Left hindlimb (tissue), 1 donor: ENCODE measurements around the gene RPE65.
"Not testable (repeated sequence)": the region's sequence is repeated elsewhere in the genome, so short reads cannot be mapped to it uniquely, and the experiment has no call there.

Source experiments
- DNase-seq: peaks from one replicate; pipeline ENCODE4 v3.0.0-alpha.2; 2018

The RPE65 gene

DNA sequence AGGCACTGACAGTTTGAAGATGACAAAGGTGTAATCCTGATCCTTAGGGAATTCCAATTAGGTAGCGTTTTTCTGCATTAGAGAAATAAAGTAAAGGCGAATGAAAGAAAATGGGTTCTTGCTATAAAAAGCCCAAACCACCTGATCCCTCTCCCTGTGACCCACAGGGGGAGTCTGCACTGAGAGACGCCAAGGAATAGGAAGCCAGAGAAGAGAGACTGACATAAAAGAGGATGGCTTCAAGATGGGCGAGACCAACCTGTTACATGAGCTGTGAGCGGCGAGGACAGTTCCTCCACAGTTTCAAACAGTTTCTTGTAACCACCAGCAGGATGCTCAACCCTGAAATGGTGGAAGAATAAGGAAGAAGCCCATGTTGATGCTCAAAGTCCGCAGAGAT lies 1.4 kb downstream of the RPE65 start:
- no peak for DNase-seq

- no peak for DNase-seq
Measured at GRCh38 chr1:68445709-68446108, 4.0 kb downstream of the RPE65 start.

GRCh38 chr1:68442822-68443556 lies 6.8 kb downstream of the RPE65 start:
- no peak for DNase-seq

GRCh38 chr1:68442006-68442405 lies 7.7 kb downstream of the RPE65 start:
- no peak for DNase-seq

GRCh38 chr1:68438310-68438709 lies 11.4 kb downstream of the RPE65 start:
- DNase-seq = no peak

DNA sequence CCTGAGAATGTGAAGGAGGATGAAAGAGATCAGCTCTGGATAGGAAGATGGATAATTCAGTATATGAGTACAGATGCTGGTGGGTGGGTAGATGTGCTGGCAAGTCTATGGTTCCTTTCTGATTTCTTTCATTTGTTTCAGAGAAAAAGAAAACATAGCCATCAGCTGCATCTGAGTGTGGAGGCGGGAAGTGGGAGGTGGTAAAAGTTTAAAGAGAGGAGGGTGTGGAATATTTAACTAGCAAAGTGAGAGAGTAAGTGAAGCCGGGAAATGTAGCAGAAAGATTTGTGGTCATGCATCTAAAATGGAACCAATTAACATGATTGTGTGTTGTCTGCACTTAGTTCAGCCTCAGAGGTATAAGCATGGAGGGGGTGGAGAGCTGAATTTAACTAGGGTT lies 16.4 kb downstream of the RPE65 start:
- DNase-seq = no peak

- no peak for DNase-seq
Measured at GRCh38 chr1:68431076-68431475, 18.7 kb downstream of the RPE65 start.

DNA sequence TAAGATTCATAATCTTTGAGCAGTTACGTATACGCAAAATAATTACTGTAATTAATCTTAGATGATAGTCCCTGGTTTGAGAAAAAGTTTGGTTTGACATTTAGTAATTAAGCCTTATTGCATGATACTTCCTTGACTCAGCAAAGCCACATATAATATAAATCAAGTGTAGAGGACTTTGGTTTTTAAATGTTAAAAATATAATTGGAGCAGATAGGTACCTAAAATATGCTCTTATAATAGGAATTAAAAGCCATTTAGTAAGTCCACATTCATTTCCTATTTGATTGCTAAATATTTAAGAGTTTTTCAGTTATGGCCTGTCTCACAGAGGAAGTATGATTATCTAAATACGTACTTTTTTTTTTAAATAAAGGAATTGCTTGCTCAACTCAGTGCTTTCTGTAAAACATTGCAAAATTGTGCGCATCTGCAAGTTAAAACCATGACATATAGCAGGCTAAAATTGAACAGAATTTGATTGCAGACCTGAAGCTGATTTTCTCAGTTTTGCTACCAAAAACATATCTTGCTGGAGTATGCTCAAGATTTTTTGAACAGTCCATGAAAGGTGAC lies 20.4 kb downstream of the RPE65 start:
- no peak for DNase-seq

DNA sequence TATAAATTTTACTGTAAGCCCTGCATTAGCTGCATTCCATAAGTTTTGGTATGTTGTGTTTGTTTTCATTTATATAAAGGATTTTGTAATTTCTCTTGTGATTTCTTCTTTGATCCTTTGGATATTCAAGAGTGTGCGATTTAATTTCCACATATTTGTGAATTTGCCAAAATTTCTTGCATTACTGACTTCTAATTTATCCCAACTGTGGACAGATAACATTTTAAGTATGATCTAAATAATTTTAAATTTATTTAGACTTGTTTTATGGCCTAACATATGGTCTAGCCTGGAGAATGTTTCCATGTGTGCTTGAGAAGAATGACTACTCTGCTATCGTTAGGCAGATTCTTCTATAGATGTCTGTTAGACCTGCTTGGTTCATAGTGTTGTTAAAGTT lies 23.2 kb downstream of the RPE65 start:
- no peak for DNase-seq

GRCh38 chr1:68421350-68421749 lies 28.4 kb downstream of the RPE65 start:
- DNase-seq = no peak

DNA sequence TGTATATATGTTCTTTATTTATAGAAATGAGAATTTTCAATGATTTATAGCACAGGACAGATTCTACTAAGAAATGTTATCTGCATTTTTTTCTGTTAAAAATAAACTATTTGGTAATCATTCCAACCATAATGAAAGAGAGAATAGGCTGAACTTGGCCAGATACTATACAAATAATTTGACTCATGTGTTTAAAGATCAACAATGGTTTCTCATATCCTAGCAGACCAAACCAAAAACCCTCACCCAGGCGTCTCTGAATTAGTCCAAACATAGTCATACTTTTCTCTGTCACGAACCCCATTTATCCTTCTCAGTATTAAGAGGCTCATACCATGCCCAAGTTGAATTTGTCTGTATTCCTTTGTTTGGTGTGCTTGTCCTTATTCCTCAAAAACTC lies 40.3 kb downstream of the RPE65 start:
- no peak for DNase-seq

DNA sequence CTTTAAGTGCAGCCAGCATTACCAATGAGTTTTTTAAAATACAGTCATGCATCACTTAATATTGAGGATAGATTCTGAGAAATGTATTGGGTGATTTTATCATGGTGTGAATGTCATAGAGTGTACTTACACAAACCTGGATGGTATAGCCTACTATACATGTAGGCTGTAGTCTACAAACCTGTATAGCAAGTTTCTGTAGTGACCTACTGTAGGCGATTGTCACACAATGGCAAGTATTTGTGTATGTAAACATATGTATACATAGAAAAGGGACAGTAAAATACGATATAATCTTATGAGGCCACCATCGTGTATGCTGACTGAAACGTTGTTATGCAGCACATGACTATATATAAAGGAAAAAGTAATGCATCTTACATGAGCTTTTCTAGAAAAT lies 48.2 kb downstream of the RPE65 start:
- no peak for DNase-seq

GRCh38 chr1:68395575-68395974 lies 54.2 kb downstream of the RPE65 start:
- DNase-seq = not testable (repeated sequence)

DNA sequence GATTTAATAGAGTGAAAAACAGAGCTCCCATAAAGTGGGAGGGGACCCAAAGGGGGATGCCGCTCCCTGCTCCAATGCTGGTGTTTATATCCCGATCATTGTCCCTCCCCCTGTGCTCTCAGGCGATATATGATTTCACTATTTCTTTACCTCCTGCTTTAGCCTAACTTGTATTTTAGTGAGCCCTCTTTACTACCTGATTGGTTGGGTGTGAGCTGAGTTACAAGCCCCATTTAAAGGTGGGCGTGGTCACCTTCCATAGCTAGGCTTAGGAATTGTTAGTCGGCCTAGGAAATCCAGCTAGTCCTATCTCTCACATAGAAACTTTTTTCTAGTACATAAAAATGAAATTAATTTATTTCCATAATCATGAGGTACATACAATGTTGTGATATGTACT lies 57.3 kb downstream of the RPE65 start:
- DNase-seq = not testable (repeated sequence)

DNA sequence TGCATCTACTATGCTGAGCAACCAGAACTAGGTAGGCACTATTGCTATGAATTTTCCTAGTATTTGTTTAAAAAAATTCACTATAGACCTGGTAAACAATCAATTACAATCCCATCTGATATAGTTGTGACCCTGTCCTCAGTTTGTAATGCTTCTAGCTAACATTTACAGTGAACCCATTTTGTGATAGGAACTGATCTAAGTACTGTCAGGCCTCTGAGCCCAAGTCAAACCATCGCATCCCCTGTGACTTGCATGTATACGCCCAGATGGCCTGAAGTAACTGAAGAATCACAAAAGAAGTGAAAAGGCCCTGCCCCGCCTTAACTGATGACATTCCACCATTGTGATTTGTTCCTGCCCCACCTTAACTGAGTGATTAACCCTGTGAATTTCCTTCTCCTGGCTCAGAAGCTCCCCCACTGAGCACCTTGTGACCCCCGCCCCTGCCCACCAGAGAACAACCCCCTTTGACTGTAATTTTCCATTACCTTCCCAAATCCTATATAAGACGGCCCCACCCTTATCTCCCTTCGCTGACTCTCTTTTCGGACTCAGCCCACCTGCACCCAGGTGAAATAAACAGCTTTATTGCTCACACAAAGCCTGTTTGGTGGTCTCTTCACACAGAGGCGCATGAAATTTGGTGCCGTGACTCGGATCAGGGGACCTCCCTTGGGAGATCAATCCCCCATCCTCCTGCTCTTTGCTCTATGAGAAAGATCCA lies 63.8 kb downstream of the RPE65 start:
- not testable (repeated sequence) for DNase-seq

DNA sequence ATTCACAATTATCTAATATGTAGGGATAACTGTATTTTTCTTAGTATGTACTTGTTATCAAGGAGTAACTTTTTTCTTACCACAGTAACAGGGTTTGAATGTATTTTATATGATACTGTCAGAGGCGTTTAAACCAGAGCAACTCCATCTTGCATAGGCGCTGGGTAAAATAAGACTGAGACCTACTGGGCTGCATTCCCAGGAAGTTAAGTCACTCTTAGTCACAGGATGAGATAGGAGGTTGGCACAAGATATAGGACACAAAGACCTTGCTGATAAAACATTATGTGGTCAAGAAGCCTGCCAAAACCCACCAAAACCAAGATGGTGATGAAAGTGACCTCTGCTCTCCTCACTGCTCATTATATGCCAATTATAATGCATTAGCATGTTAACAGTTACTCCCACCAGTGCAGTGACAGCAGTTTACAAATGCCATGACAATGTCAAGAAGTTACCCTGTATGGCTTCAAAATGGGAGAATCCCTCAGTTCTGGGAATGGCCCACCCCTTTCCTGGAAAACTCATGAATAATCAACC lies 64.8 kb downstream of the RPE65 start:
- no peak for DNase-seq

- DNase-seq = no peak
Measured at GRCh38 chr1:68384321-68384813, 65.4 kb downstream of the RPE65 start.

- no peak for DNase-seq
Measured at GRCh38 chr1:68383092-68383491, 66.7 kb downstream of the RPE65 start.

DNA sequence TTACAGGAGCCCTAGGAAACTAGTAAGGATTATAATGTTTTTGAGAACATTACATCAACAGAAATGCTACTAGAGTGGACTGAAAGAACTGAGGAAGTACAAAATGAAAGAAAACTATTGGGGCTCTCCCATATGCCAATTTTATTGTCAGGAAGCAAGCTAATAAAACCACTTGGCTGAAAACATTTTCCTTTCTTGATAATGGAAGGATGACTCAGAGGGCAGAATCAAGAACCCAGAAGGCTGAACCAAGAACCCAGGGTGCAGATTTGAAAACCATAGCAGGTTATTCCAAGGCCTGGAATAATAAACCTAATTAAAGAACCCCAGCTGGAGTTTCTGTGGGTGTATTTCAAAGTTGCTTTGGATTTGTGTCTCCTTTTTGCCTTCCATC lies 70.7 kb downstream of the RPE65 start:
- DNase-seq = no peak
